H1 (cell line): ENCODE data around the gene FMOD. TPM values are rescaled to one million over a fixed set of nuclear protein-coding genes. Genes with fewer than 3 reads are reported as not detected.

Experiments used
- ASH2L ChIP-seq: fragments of 200-600, 300-600 bp; sonication (generic); IDR thresholded peaks from one replicate; pipeline ENCODE4 v1.7.1; 2017; ENCODE audit warnings: low read length
- BACH1 ChIP-seq: IDR thresholded peaks from 2 replicates; pipeline ENCODE4 v1.6.1; 2012; ENCODE audit warnings: low read length, improper control_type of control experiment
- CBX8 ChIP-seq: fragments of 300-800, 300-1000 bp; sonication (generic); IDR thresholded peaks from 2 replicates; pipeline ENCODE4 v1.7.1; 2016; ENCODE audit warnings: low read depth, low read length, borderline replicate concordance
- CHD1 ChIP-seq: IDR thresholded peaks from 2 replicates; pipeline ENCODE4 v1.6.1; 2012; ENCODE audit warnings: low read depth, low read length, improper control_type of control experiment
- SAP30 ChIP-seq: fragments of 300-600 bp; sonication (generic); IDR thresholded peaks from 2 replicates; pipeline ENCODE4 v1.7.1; 2012; ENCODE audit warnings: low read length, moderate library complexity, mild to moderate bottlenecking, inconsistent platforms; ENCODE audit not compliant: insufficient read depth, insufficient replicate concordance
- SIRT6 ChIP-seq: IDR thresholded peaks from one replicate; pipeline ENCODE4 v1.7.1; 2012; ENCODE audit warnings: low read length, inconsistent platforms
- SIX5 ChIP-seq: IDR thresholded peaks from 2 replicates; pipeline ENCODE4 v1.6.1; 2011; ENCODE audit warnings: mild to moderate bottlenecking, low read depth, low read length
- TAF7 ChIP-seq: optimal IDR thresholded peaks from 2 replicates; pipeline ENCODE3; 2011; ENCODE audit warnings: low read depth, mild to moderate bottlenecking, inconsistent platforms, low read length, moderate library complexity, borderline replicate concordance
- polyA plus RNA-seq, 7 experiments: library from polyadenylated mRNA; depleted of rRNA in 3 of 7; stranded (reverse) in 5 of 7; unstranded in 2 of 7; fragments of >200 nt in 5 of 7; fragments of 200-250 nt in 2 of 7; gene quantifications; 1 replicate in 5 of 7; 2 replicates in 1 of 7; 4 replicates in 1 of 7; pipeline versions ENCODE4 v1.2.1 to v1.2.3, GENCODE V29; 2011 to 2013; ENCODE audit warnings: missing spikeins in 2 of 7, mixed read lengths in 2 of 7
- total RNA-seq: library from RNA; stranded (reverse); fragmentation: NEBNext Ultra II Directional; extraction: Animal tissue kit (Norgen Biotek cat#: 25700); gene quantifications from 2 replicates; pipeline ENCODE4 v1.2.1, GENCODE V29; 2021
- TF ChIP-seq, protein P1 (sequence below), 3 experiments: IDR thresholded peaks; 1 replicate in 2 of 3; 2 replicates in 1 of 3; pipeline versions ENCODE4 v1.5.1 to v1.6.1; 2011; ENCODE audit warnings: low read length in 3 of 3, mild to moderate bottlenecking in 3 of 3, inconsistent platforms in 2 of 3, low read depth in 1 of 3, moderate library complexity in 1 of 3; ENCODE audit not compliant: insufficient read depth in 1 of 3; ENCODE audit errors: control extremely low read depth in 1 of 3
- TF ChIP-seq, protein P2 (sequence below): IDR thresholded peaks from 2 replicates; pipeline ENCODE4 v1.6.1; 2011; ENCODE audit warnings: low read length, improper control_type of control experiment

Gene FMOD
- total and polyA plus RNA-seq, 2 of the 8 experiments (the other 6 are each of a cell fraction or from before 2014, with no cell fraction given): 0.17 to 0.32 TPM

DNA sequence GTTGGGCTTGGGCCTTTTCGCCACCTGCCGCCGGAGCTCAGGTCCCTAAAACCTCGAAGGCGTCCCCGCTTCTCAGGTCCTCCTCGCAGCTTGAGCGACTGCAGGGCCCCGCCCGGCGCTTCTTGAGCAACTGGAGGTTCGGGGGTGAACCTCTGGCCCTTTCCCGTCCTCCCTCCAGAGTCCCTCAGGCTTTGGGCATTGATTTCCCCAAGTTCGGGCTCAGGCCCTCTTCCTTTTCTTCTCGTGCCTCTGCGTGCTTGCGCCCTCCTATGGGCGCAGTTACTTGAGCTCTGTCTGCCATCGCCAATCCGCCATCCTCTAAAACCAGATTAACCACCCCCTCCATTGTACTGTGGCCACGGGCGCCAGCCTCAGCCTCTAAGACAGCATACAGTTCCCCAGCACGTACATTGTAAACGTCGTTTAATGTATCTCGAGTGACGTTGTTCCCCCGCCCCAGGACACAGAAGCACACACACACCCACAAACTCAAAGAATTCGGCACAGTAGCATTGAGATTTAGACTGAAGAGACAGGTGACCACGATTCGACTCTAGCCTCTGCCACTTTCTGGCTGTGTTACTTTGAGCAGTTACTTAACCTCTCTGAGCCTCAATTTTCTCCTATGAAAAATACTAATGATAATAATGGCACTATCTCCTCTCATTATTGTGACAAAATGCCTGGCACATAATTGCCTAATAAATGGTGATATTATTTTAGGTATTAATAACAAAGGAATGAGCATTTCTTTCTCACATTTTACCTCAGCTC is 23.1 kb downstream of the FMOD start (continued):
- TF ChIP-seq SIRT6 (no peak), TAF7 (no peak), SIX5 (no peak), CBX8 (no peak), CHD1 (no peak), BACH1 (no peak), ASH2L (no peak), SAP30 (no peak)
- TF ChIP-seq, protein P1, sequence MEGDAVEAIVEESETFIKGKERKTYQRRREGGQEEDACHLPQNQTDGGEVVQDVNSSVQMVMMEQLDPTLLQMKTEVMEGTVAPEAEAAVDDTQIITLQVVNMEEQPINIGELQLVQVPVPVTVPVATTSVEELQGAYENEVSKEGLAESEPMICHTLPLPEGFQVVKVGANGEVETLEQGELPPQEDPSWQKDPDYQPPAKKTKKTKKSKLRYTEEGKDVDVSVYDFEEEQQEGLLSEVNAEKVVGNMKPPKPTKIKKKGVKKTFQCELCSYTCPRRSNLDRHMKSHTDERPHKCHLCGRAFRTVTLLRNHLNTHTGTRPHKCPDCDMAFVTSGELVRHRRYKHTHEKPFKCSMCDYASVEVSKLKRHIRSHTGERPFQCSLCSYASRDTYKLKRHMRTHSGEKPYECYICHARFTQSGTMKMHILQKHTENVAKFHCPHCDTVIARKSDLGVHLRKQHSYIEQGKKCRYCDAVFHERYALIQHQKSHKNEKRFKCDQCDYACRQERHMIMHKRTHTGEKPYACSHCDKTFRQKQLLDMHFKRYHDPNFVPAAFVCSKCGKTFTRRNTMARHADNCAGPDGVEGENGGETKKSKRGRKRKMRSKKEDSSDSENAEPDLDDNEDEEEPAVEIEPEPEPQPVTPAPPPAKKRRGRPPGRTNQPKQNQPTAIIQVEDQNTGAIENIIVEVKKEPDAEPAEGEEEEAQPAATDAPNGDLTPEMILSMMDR (IDR thresholded peaks at IDR 0.05; ENCODE audit: control extremely low read depth in 1 of 3, insufficient read depth in 1 of 3, low read depth in 1 of 3, low read length in 3 of 3): peak; percentile 22 to 46 (median 44); a peak in 3 of 4 replicates
- TF ChIP-seq, protein P2, sequence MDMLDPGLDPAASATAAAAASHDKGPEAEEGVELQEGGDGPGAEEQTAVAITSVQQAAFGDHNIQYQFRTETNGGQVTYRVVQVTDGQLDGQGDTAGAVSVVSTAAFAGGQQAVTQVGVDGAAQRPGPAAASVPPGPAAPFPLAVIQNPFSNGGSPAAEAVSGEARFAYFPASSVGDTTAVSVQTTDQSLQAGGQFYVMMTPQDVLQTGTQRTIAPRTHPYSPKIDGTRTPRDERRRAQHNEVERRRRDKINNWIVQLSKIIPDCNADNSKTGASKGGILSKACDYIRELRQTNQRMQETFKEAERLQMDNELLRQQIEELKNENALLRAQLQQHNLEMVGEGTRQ: no peak
